HepG2 (cell line): ENCODE results near the gene GKN1.

Experiments
- KLF16 ChIP-seq, 2 experiments: sonication (generic) in 1 of 2; formaldehyde crosslinking in 1 of 2; IDR thresholded peaks; 2 replicates each; pipeline versions ENCODE4 v1.6.1 to v1.8.0; 2016 to 2023; ENCODE audit warnings: missing genetic modification reagents in 2 of 2, missing compliant biosample characterization in 1 of 2
- TF ChIP-seq, protein P1 (sequence below): sonication (generic); formaldehyde crosslinking; IDR thresholded peaks from 2 replicates; pipeline ENCODE4 v1.5.0; 2020; ENCODE audit warnings: missing genetic modification reagents

DNA sequence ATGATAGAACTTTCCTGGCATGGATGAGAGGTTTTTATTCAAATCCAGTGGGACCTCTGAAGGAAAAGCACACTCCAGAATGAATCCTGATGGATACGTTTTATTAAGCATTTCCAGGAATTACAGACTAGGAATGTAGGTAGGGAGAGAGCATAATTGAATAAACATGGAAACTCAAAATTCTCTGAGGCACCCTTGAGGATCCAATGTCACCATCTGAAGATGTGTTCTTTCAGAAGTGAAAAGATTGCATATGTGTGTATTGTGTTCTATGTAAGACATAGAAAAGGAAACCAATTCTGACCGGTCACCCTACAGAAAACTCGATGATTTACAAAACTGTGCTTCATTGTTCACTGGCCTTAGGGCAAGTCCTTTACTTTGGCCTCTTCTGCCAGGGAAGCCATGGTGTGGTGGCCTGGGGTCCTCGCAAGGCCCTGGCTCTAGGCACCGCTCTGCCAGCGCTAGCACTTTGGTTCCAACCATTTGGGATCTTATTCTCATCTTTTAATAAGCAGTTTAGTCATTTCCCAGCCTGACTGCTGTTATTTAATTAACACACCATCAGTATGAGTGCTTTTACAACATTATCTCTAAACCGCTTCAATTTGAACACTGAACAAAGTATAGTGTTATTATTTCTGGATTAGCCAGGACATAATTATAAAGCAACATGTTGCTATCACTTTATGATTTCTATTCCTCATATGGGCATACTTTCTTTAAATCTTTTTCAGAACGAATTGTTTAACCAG is 4.5 kb upstream of the GKN1 start:
- TF ChIP-seq, protein P1, sequence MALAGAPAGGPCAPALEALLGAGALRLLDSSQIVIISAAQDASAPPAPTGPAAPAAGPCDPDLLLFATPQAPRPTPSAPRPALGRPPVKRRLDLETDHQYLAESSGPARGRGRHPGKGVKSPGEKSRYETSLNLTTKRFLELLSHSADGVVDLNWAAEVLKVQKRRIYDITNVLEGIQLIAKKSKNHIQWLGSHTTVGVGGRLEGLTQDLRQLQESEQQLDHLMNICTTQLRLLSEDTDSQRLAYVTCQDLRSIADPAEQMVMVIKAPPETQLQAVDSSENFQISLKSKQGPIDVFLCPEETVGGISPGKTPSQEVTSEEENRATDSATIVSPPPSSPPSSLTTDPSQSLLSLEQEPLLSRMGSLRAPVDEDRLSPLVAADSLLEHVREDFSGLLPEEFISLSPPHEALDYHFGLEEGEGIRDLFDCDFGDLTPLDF, result no peak
- TF ChIP-seq KLF16 (CRISPR knock-in tag; IDR thresholded peaks at IDR 0.05), result no peak
